ENCODE data around the gene TTLL5. TPM values are rescaled to one million over a fixed set of nuclear protein-coding genes. Genes with fewer than 3 reads are reported as not detected.

Gene TTLL5
- total RNA-seq, 4 donors from 2014 or later = 14.2 to 27.1 (median 21.2) TPM

DNA sequence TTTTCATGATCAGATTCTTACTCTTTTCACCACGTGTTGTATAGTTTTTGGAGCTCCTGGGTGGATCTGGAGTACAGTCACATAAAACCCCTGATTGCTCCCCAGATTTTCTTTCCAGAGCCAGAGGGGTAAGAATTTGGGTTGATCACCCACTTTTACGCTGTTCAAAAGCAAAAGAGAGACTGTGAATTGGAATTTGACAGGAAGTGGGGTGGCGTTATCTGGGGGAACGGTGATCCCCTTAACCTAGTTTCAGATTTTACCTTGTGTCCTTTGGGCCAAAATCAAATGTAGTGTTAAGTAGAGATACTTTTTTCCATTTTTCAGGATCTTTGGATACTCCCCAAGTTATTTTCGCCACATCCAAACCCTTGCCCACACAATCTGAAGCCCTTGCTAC lies 245.2 kb downstream of the TTLL5 start:
- TF ChIP-seq, protein P1, sequence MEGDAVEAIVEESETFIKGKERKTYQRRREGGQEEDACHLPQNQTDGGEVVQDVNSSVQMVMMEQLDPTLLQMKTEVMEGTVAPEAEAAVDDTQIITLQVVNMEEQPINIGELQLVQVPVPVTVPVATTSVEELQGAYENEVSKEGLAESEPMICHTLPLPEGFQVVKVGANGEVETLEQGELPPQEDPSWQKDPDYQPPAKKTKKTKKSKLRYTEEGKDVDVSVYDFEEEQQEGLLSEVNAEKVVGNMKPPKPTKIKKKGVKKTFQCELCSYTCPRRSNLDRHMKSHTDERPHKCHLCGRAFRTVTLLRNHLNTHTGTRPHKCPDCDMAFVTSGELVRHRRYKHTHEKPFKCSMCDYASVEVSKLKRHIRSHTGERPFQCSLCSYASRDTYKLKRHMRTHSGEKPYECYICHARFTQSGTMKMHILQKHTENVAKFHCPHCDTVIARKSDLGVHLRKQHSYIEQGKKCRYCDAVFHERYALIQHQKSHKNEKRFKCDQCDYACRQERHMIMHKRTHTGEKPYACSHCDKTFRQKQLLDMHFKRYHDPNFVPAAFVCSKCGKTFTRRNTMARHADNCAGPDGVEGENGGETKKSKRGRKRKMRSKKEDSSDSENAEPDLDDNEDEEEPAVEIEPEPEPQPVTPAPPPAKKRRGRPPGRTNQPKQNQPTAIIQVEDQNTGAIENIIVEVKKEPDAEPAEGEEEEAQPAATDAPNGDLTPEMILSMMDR (IDR thresholded peaks at IDR 0.05) = no peak
- no peak for TF ChIP-seq POLR2A (IDR thresholded peaks at IDR 0.05)
- Histone ChIP-seq H3K4me1 (peaks cover 0 to 12% (median 0%) of the 10 kb centered on the region in 3 donors), H3K36me3 (peaks cover 0 to 12% (median 0%) of the 10 kb centered on the region in 3 donors), H3K27me3 (no peaks in the 10 kb centered on the region), H3K27ac (peak overlapping the region in 2 of 4 donors; percentile 5 to 23), H3K4me3 (no peak overlapping the region), H3K9me3 (no peaks in the 10 kb centered on the region)
- no peak for DNase-seq
- 64 to 82% methylated on average over 5 of the region's 5 CpGs for WGBS, 2 donors
- intact Hi-C loops (cut with DNase I) = loop anchor here (5.0 kb wide), 1 partner anchor 76 kb away; the partner anchor contains the start of gene TGFB3

DNA sequence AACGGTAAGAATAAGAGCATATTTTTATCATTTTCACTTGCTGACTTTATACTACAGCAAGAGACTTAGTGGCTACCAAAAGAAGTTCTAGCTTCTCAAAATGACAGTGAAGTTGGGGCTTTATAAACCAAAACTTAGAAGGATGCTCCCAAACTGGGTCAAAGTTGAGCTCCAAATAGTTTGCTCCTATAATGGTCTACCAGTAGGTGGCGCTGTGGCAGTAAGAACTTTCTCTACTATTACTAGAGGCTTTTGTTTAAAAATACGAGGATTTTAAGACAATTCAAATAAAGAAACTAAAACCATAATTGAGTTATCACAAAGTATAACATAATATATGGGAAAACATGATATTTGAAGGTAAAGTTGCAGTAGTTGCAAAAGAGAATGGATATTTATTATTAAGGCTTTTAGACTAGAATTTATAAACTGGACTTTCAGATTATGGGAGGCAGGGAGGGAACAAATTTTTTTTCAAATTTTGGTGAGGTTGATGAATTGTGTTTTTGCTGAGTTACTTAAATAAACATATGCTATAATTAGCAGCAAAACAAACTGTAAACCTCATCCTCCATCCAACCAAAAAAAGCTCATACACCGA lies 245.7 kb downstream of the TTLL5 start:
- TF ChIP-seq, protein P1 (IDR thresholded peaks at IDR 0.05) = peak; percentile 73 to 92 (median 84)
- no peak for TF ChIP-seq POLR2A (IDR thresholded peaks at IDR 0.05)
- 44 to 46% methylated on average over 4 of the region's 4 CpGs for WGBS, 2 donors
- H3K9me3 ChIP-seq = no peaks in the 10 kb centered on the region
- H3K4me1 ChIP-seq = peaks cover 0 to 12% (median 0%) of the 10 kb centered on the region in 3 donors
- DNase-seq = no peak
- no peaks in the 10 kb centered on the region for H3K27me3 ChIP-seq
- H3K4me3 ChIP-seq = no peak overlapping the region
- intact Hi-C loops (cut with DNase I) = loop anchor here (5.0 kb wide), 1 partner anchor 76 kb away; the partner anchor contains the start of gene TGFB3
- peaks cover 0 to 12% (median 0%) of the 10 kb centered on the region in 3 donors for H3K36me3 ChIP-seq
- peak overlapping the region in 2 of 4 donors; percentile 23 to 45 for H3K27ac ChIP-seq

DNA sequence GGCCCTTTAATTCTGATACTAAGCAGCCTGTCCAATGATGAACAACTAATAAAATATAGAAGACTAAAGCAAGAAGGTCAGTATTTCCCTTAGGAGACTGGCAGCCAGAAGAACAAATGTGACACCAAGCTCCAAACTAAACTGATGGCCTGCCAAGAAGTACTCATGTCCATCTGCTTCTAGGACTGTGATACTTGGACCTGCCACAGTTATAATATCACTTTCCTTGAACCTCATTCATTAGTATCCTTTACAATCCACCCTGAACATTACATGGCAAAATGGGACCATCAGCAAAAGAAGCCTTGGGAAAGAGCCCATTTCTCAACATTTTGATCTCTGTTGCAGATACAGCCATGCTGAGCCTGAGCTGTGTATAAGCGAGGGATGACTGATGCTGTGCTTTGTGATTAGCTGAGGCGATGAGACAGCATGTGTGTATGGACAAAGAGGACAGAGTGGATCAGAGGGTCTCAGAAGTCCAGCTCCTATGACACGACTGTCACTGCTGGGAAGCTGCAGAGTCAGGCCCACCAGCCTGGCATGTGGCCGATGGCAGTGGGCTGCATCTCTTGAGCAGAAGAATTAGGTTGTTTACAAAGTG lies 246.8 kb downstream of the TTLL5 start:
- 94 to 95% methylated on average over 4 of the region's 4 CpGs for WGBS, 2 donors
- TF ChIP-seq, protein P1 (IDR thresholded peaks at IDR 0.05) = no peak
- TF ChIP-seq POLR2A (IDR thresholded peaks at IDR 0.05) = no peak
- Histone ChIP-seq H3K27me3 (no peaks in the 10 kb centered on the region), H3K27ac (no peak overlapping the region), H3K9me3 (no peaks in the 10 kb centered on the region), H3K36me3 (peaks cover 0 to 6% (median 0%) of the 10 kb centered on the region in 3 donors), H3K4me3 (no peak overlapping the region), H3K4me1 (peaks cover 0 to 12% (median 0%) of the 10 kb centered on the region in 3 donors)
- intact Hi-C loops (cut with DNase I) = loop anchor here (5.0 kb wide), 1 partner anchor 74 kb away; the partner anchor contains the start of gene TGFB3
- DNase-seq = no peak

DNA sequence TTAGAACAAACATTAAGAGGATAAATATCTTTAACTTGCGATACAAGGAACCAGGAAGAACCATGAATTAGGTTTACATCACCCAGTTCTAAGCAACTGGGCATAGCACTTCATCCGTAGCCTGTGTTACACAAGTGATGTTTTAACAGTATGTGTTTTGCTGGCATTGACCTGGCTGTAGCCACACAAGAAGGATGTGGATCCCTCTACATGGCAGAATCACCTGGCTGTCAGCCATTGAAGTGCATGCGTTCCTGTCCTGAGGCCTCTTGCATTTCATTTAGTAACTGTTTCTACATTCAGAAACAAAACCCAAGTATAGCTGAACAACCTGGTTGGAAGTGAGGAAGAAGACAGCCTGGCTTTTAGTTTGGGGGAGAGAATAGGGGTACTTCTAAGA lies 248.6 kb downstream of the TTLL5 start:
- Histone ChIP-seq H3K27me3 (no peaks in the 10 kb centered on the region), H3K27ac (no peak overlapping the region), H3K4me1 (peaks cover 0 to 12% (median 0%) of the 10 kb centered on the region in 3 donors), H3K36me3 (no peaks in the 10 kb centered on the region), H3K4me3 (no peak overlapping the region), H3K9me3 (no peaks in the 10 kb centered on the region)
- TF ChIP-seq POLR2A (IDR thresholded peaks at IDR 0.05) = no peak
- TF ChIP-seq, protein P1 (IDR thresholded peaks at IDR 0.05) = no peak
- 90 to 94% methylated on average over 3 of the region's 3 CpGs for WGBS, 2 donors
- DNase-seq = no peak
- intact Hi-C loops (cut with DNase I) = loop anchor here (5.0 kb wide), 1 partner anchor 73 kb away; the partner anchor contains the start of gene TGFB3

DNA sequence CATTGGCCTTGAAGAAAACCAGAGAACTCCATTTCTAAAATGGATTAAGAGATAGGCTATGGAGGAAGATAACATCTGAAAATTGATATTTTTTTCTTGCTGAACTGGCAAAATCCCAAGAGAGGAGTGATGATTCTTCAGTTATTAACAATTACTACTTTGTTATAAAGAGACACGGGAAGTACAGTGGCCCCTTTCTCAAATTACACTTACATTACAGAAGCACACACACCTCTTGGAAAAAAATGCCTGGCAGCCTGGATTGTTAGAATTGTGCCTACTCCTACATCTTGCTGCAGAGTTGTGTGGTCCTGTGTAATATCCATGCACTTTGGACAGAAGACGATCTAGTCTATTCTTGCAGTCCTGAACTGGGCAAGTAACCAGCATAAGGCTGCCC lies 249.0 kb downstream of the TTLL5 start:
- intact Hi-C loops (cut with DNase I) = no loop called here
- no peak for DNase-seq
- 33 to 57% methylated on average over 2 of the region's 2 CpGs for WGBS, 2 donors
- Histone ChIP-seq H3K36me3 (no peaks in the 10 kb centered on the region), H3K27ac (no peak overlapping the region), H3K4me3 (no peak overlapping the region), H3K27me3 (no peaks in the 10 kb centered on the region), H3K4me1 (peaks cover 0 to 12% (median 0%) of the 10 kb centered on the region in 3 donors), H3K9me3 (no peaks in the 10 kb centered on the region)
- no peak for TF ChIP-seq POLR2A (IDR thresholded peaks at IDR 0.05)
- TF ChIP-seq, protein P1 (IDR thresholded peaks at IDR 0.05) = no peak
